SKM-1 (cell line): ENCODE results near the gene OVCH2.

Experiments
- DNase-seq: peaks from one replicate; lab custom pipeline; 2025; ENCODE audit not compliant: unreplicated experiment; lab: John Stamatoyannopoulos, UW

The OVCH2 gene

DNA sequence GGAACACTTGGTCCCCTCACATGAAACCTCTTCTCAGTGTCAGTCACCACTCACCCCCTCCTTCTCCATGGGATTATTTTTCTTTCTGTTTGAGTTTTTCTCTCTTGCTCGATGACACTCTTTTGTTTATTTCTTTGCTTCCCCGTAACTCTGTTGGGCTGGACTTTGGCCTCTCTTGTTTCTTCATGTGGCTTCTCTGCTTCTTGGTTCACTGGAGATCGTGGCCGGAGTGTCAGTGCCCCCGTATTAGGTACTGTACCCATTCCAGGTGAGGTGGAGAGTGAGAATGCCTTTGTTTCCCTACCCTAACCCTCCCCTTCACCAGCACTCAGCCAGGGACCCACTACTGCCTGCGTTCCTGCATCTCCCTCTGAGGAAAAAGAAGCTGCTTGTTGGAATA, 65.5 kb downstream of the OVCH2 start:
- no peak for DNase-seq

DNA sequence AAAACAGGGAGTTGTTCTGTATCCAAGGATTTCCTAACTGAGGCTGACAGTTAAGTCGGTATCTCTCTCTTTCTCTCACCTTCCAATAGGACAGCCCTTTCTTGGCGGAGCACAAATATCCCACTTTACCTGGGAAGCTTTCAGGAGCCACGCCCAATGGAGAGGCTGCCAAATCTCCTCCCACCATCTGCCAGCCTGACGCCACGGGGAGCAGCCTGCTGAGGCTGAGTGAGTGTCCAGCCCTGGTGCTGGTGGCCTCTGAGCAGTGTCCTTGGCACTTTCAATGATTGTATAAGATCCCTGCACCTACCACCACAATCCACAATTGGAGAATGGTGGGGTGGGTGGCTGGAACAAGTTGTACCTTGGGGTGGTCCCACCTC, 66.6 kb downstream of the OVCH2 start:
- DNase-seq, result no peak
